Skeletal muscle tissue (tissue), 4 donors: ENCODE results near the gene COPZ1. TPM values are rescaled to one million over a fixed set of nuclear protein-coding genes. Genes with fewer than 3 reads are reported as not detected.
A peak's percentile ranks its signal among the peaks of the same experiment; 100 is the strongest.
"Not testable (repeated sequence)": the region's sequence is repeated elsewhere in the genome, so short reads cannot be mapped to it uniquely, and the experiment has no call there.

Experiments
- H3K27ac ChIP-seq: one replicate; pipeline ENCODE4 v1.7.0; 2013; ENCODE audit warnings: mild to moderate bottlenecking, low read depth, low read length, inconsistent platforms
- H3K27me3 ChIP-seq, 3 donors: one replicate each; pipeline ENCODE4 v1.7.0; 2013; ENCODE audit warnings: low read length in 3 of 3; ENCODE audit not compliant: control insufficient read depth in 3 of 3, insufficient read depth in 3 of 3
- H3K36me3 ChIP-seq, 3 donors: one replicate each; pipeline ENCODE4 v1.7.0; 2013; ENCODE audit warnings: low read length in 3 of 3; ENCODE audit not compliant: control insufficient read depth in 3 of 3, insufficient read depth in 3 of 3
- H3K4me1 ChIP-seq, 3 donors: one replicate each; pipeline ENCODE4 v1.7.0; 2013; ENCODE audit warnings: low read length in 3 of 3, mild to moderate bottlenecking in 3 of 3; ENCODE audit not compliant: control insufficient read depth in 3 of 3, insufficient read depth in 3 of 3
- H3K4me3 ChIP-seq, 3 donors: one replicate each; pipeline ENCODE4 v1.7.0; 2013; ENCODE audit warnings: low read length in 3 of 3
- H3K9ac ChIP-seq, 3 donors: one replicate each; pipeline ENCODE4 v1.7.0; 2013; ENCODE audit warnings: low read length in 3 of 3, mild to moderate bottlenecking in 3 of 3, moderate library complexity in 2 of 3, low read depth in 1 of 3
- H3K9me3 ChIP-seq, 3 donors: one replicate each; pipeline ENCODE4 v1.7.0; 2013; ENCODE audit warnings: low read length in 3 of 3; ENCODE audit not compliant: control insufficient read depth in 3 of 3
- total RNA-seq: library from RNA; depleted of rRNA; stranded (reverse); fragments of >200 nt; gene quantifications from one replicate; pipeline ENCODE4 v1.2.3, GENCODE V29; 2014
- donor health status: Osteomylitis.

COPZ1 gene
- total RNA-seq, 1 donor from 2014 or later = 62.6 TPM

DNA sequence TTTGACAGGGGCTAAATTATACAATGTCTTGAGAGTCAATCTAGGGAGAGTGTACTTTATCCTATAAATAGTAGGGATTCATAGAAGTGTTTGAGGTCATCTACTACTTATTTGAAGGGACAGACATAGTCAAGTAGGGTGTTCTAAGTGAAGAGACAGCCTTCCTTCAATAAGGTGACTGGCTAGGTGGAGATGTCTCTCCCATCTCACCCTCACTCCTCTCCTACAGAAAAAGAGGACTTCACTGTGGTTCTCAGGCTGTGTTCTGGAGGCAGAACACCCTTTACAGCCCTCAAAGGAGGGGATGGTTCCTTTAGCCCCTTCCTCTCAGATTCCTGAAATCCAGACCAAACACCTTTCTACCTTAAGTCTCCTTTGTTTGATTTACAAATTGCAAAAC is 21.3 kb upstream of the COPZ1 start:
- peaks cover 0 to 8% (median 4%) of the 10 kb centered on the region in 3 donors for H3K27me3 ChIP-seq
- H3K4me1 ChIP-seq = peaks cover 18 to 36% (median 20%) of the 10 kb centered on the region in 3 donors
- H3K9ac ChIP-seq = no peak overlapping the region
- no peak overlapping the region for H3K27ac ChIP-seq
- H3K36me3 ChIP-seq = no peaks in the 10 kb centered on the region
- H3K4me3 ChIP-seq = no peak overlapping the region
- H3K9me3 ChIP-seq = no peaks in the 10 kb centered on the region

DNA sequence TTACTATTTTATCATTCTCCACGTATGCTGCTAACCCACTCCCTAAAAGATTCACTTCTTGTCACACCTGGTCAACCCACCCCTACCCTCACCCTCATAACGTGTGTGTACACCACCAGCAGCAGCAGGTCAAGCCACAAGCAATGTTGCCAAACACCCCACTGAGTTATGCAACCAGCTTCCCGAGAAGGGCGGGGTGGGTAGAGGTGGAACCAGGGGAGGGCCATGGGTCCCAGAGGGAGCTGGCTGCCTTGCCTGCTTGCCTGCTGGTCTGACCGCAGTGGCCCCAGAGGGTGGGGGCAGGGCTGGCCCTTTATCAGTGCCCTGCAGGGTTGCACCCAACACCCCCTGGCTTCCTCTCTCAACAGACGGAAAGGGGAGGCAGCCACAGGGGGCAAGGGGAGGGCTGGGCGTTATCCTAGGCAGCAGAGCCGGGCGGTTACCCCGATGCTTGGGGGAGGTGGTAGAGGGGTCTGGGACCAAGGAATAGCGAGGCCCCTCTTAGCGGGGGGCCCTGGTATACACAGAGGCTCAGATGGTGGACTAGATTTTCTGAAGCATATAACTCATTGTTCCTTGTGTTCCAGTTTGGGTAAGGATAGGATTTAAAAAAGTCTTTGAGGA is 20.6 kb upstream of the COPZ1 start:
- Histone ChIP-seq H3K27me3 (peaks cover 0 to 8% (median 4%) of the 10 kb centered on the region in 3 donors), H3K4me3 (peak overlapping the region in 1 of 3 donors; percentile 31), H3K9ac (no peak overlapping the region), H3K27ac (no peak overlapping the region), H3K36me3 (no peaks in the 10 kb centered on the region), H3K9me3 (no peaks in the 10 kb centered on the region), H3K4me1 (peaks cover 18 to 32% (median 20%) of the 10 kb centered on the region in 3 donors)

DNA sequence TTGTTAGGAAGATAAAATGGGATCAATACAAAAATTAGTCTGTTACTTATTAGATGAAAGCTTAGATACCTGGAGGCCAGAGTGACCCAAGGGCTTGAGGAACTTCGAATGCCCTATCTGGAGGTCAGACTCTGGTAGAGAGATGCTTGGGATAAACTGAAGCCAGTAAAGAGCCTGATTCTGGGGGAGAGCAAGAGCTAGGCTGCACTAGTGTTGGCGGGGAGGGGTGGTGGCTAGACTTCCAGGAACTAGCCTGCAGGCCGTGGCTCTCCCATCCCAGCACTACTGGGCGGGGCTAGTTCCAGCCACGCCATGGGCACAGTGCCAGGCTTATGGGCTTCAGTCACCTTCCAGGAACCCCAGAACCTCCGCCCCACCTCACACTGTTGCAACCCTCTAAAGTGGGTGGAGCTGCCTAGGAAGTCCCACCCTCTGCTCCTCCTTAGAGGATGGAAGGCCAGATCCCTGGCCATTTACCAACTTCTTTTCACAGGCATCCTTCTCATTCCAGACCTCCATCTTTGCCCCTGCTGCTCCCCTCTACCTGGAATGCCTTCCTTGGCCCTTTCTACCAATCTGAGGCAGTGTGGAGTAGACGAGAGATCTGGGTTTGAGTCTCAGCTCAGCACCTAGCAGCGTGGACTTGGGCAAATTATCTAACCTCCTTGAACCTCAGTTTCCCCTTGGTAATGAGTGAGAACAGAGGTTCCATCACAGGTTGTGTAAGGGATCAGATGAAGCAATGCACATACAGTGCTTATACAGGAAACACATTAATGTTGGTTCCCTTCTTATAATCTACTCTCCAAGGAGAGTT is 17.8 kb upstream of the COPZ1 start:
- H3K4me3 ChIP-seq = no peak overlapping the region
- H3K27ac ChIP-seq = no peak overlapping the region
- peaks cover 4 to 10% (median 8%) of the 10 kb centered on the region in 3 donors for H3K4me1 ChIP-seq
- no peaks in the 10 kb centered on the region for H3K9me3 ChIP-seq
- H3K36me3 ChIP-seq = no peaks in the 10 kb centered on the region
- no peak overlapping the region for H3K9ac ChIP-seq
- H3K27me3 ChIP-seq = no peaks in the 10 kb centered on the region

DNA sequence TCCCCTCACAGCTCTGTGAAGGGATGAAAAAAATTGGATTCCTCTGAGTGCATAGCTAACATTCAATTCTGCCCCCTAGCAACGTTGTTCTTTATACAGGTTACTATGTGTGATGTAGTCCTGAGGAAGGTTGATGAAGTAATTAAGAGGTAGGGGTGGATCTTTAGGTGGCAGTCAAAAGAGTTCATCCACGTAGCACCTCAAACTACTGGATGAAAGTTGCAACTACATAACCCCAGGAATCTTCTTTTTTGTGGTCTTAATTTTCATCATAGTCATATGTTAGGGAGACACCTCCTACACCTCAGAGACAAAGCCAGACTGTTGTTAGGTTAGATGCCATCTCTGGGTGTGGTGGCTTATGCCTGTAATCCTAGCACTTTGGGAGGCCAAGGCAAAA is 13.9 kb upstream of the COPZ1 start:
- no peak overlapping the region for H3K27ac ChIP-seq
- no peaks in the 10 kb centered on the region for H3K27me3 ChIP-seq
- no peaks in the 10 kb centered on the region for H3K4me1 ChIP-seq
- H3K9me3 ChIP-seq = no peaks in the 10 kb centered on the region
- no peaks in the 10 kb centered on the region for H3K36me3 ChIP-seq
- H3K4me3 ChIP-seq = no peak overlapping the region
- no peak overlapping the region for H3K9ac ChIP-seq

DNA sequence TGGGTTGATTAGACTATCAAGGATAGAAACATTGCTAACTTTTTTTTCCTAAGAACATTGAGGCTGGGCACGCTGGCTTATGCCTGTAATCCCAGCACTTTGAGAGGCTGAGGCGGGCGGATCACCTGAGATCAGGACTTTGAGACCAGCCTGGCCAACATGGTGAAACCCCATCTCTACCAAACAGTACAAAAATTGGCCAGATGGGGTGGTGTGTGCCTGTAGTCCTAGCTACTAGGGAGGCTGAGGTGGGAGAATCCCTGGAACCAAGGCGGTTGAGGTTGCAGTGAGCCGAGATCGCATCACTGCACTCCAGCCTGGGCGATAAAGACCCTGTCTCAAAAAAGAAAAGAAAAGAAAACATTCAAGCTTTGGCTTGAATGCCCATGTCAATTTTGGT is 12.6 kb upstream of the COPZ1 start:
- not testable (repeated sequence) for H3K9ac ChIP-seq, H3K4me3 ChIP-seq, H3K27me3 ChIP-seq, H3K36me3 ChIP-seq, H3K9me3 ChIP-seq, H3K27ac ChIP-seq, H3K4me1 ChIP-seq

DNA sequence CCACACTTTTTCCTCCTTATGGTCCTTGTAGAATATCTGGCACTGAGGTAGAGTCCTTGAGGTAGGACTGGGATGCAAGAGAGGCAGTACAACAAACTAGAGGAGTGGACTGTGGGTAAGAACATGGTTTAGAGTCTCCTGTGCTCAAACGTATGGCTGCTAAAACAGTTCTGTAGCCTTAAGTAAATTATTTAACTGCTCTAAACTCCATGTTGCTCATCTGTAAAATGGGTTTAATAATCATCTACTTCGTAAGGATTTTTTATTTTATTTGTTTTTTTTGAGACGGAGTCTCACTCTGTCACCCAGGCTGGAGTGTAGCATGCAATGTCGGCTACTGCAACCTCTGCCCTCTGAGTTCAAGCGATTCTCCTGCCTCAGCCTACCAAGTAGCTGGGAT is 3.6 kb upstream of the COPZ1 start:
- Histone ChIP-seq H3K4me3 (no peak overlapping the region), H3K27ac (no peak overlapping the region), H3K4me1 (peaks cover 5 to 12% (median 7%) of the 10 kb centered on the region in 3 donors), H3K9me3 (no peaks in the 10 kb centered on the region), H3K36me3 (no peaks in the 10 kb centered on the region), H3K9ac (no peak overlapping the region), H3K27me3 (no peaks in the 10 kb centered on the region)

DNA sequence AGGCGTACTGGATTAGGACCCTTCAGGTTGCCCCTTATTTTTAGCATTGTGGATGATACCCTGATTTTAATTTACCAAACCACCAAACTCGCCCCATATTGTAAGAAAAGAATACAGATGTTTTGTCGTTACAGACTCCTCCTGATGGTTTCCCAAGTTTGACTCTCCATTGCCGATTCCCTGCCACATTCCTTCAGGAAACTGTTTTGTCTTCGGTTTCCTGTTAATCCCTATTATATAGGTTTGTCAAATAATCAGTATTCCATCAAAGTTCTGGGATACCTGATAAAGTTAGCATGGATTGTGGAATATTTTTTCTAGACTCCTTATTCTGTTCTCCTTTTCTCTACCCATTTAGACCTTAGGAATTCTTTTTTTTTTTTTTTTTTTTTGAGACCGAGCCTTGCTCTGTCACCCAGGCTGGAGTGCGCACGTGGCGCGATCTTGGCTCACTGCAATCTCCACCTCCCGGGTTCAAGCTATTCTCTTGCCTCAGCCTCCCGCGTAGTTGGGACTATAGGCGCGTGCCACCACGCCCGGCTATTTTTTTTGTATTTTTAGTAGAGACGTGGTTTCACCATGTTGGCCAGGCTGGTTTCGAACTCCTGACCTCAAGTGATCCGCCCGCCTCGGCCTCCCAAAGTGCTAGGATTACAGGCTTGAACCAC is 645 bp downstream of the COPZ1 start:
- Histone ChIP-seq H3K9ac (peak overlapping the region; percentile 93 to 97 (median 96)), H3K27ac (peak overlapping the region; percentile 81), H3K4me3 (peak overlapping the region; percentile 82 to 100 (median 99)), H3K4me1 (peaks cover 7 to 17% (median 14%) of the 10 kb centered on the region in 3 donors)
- not testable (repeated sequence) for H3K9me3 ChIP-seq, H3K36me3 ChIP-seq, H3K27me3 ChIP-seq

DNA sequence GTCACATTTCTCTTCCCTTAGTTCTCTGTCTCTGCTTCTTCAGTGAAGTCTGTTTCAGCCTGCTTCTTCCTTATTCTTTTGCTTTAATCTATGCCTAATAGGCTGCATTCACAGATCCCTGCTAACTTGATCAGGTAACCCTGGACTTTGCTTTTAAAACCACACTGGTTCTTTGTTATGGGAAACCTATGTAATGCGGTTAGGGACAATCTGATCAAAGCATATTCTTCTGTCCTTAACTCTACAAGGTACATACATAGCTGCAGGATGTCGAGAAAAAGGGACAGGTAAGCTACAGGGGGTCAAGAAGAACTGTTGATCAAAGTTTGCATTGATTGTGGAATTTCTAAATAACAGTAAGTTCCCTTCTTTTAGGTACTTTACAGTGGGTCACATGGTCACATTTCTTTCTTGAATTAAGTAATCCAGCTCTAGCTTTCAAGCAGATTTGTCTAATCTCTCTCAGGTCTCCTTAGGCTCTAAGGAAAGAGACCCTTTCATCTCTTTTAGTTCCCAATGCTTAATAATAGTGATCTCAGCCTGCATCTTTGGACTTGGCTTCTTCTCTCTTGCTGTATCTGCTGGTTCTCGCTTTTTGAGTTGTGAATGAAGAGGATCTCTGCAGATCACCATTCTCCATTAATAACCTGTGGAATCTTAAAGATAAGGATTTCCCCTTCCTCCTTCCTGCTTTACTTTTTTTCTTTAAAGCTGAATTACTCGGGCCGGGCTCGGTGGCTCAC is 3.8 kb downstream of the COPZ1 start:
- Histone ChIP-seq H3K36me3 (peaks cover 0 to 10% (median 0%) of the 10 kb centered on the region in 3 donors), H3K4me3 (no peak overlapping the region), H3K27ac (no peak overlapping the region), H3K4me1 (peaks cover 10 to 17% (median 17%) of the 10 kb centered on the region in 3 donors), H3K27me3 (no peaks in the 10 kb centered on the region), H3K9me3 (no peaks in the 10 kb centered on the region), H3K9ac (no peak overlapping the region)

DNA sequence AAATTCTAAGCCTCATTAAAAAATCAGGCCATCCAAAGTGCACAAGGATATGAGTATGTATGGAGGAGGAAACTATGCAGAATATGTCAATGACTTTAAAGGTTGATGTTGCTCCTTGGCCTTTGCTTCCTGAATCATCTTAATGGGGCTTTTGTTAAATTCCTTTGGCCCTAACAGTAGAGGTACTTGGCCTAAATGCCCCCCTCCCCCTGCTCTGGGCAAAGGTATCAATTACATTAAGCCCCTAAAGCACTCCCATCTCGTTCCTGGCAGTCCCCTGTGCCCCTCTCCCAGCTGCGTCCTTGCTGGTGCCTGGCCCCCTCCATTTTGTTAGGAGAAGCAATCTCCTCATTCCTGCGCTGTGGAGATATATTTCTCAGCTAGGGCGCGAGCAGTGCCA is 4.8 kb downstream of the COPZ1 start:
- Histone ChIP-seq H3K4me3 (no peak overlapping the region), H3K27ac (no peak overlapping the region), H3K27me3 (no peaks in the 10 kb centered on the region), H3K36me3 (peaks cover 0 to 10% (median 0%) of the 10 kb centered on the region in 3 donors), H3K9me3 (no peaks in the 10 kb centered on the region), H3K4me1 (peaks cover 7 to 13% (median 13%) of the 10 kb centered on the region in 3 donors), H3K9ac (no peak overlapping the region)
